Measurements from ENCODE around the gene IFNK.
A peak's percentile ranks its signal among the peaks of the same experiment; 100 is the strongest.

IFNK gene

DNA sequence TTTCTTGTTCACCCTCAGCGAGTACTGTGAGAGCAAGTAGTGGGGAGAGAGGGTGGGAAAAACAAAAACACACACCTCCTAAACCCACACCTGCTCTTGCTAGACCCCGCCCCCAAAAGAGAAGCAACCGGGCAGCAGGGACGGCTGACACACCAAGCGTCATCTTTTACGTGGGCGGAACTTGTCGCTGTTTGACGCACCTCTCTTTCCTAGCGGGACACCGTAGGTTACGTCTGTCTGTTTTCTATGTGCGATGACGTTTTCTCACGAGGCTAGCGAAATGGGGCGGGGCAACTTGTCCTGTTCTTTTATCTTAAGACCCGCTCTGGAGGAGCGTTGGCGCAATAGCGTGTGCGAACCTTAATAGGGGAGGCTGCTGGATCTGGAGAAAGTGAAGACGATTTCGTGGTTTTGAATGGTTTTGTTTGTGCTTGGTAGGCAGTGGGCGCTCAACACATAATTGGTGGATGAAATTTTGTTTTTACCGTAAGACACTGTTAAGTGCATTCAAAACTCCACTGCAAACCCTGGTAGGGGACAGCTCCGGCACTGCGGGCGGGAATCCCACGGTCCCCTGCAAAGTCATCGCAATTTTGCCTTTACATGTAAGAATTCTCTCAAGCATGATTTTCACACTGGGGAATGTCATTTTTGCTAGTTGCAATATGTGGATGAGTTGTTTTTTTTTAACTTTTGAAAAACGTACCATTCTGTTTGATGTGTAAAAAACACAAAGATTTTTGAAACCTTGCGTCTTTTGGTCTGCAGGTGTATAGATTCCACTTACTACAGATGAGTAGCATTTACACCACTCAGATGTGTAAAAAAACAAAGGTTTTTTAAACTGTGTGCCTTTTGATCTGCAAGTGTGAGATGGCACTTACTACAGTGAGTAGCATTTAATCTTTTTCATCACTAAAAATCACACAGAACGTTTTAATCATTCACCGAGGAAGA is 49.8 kb downstream of the IFNK start:
- TF ChIP-seq, protein P1, sequence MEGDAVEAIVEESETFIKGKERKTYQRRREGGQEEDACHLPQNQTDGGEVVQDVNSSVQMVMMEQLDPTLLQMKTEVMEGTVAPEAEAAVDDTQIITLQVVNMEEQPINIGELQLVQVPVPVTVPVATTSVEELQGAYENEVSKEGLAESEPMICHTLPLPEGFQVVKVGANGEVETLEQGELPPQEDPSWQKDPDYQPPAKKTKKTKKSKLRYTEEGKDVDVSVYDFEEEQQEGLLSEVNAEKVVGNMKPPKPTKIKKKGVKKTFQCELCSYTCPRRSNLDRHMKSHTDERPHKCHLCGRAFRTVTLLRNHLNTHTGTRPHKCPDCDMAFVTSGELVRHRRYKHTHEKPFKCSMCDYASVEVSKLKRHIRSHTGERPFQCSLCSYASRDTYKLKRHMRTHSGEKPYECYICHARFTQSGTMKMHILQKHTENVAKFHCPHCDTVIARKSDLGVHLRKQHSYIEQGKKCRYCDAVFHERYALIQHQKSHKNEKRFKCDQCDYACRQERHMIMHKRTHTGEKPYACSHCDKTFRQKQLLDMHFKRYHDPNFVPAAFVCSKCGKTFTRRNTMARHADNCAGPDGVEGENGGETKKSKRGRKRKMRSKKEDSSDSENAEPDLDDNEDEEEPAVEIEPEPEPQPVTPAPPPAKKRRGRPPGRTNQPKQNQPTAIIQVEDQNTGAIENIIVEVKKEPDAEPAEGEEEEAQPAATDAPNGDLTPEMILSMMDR (IDR thresholded peaks at IDR 0.05; ENCODE audit: insufficient read depth, low read length, poor library complexity, severe bottlenecking) = no peak
- Histone ChIP-seq H3K36me3 (ENCODE audit: control insufficient read depth, insufficient read depth, low read length) (no peaks in the 10 kb centered on the region), H3K4me3 (replicated peaks; ENCODE audit: low read depth, low read length) (peak overlapping the region; percentile 74), H3K27me3 (replicated peaks; ENCODE audit: control insufficient read depth, insufficient read depth, low read length) (no peaks in the 10 kb centered on the region)
- peak; percentile 85 for DNase-seq (ENCODE audit: extremely low read depth, insufficient read length)

Data from GM06990 (cell line).